HepG2 (cell line): ENCODE measurements around the gene OGFR.

Experiments used
- ARNTL ChIP-seq: sonication (generic); formaldehyde crosslinking; IDR thresholded peaks from 2 replicates; pipeline ENCODE4 v1.4.0; 2020; ENCODE audit warnings: mild to moderate bottlenecking, missing genetic modification reagents
- GTF3A ChIP-seq: sonication (generic); formaldehyde crosslinking; conservative IDR thresholded peaks from 2 replicates; pipeline ENCODE4 v1.4.0; 2020; ENCODE audit warnings: mild to moderate bottlenecking, missing genetic modification reagents
- HNRNPUL1 ChIP-seq: fragments of 200-400 bp; formaldehyde crosslinking; IDR thresholded peaks from 2 replicates; pipeline ENCODE4 v1.6.1; 2017; ENCODE audit warnings: low read depth, mild to moderate bottlenecking, low read length, moderate library complexity
- MAFK ChIP-seq, 2 experiments: IDR thresholded peaks in 1 of 2; conservative IDR thresholded peaks in 1 of 2; 2 replicates each; pipeline ENCODE4 v1.6.1; 2011; ENCODE audit warnings: improper control_type of control experiment in 2 of 2, low read length in 2 of 2
- NONO ChIP-seq, 2 experiments: fragments of 450-650 bp in 1 of 2; sonication (generic) in 1 of 2; formaldehyde crosslinking in 1 of 2; IDR thresholded peaks in 1 of 2; conservative IDR thresholded peaks in 1 of 2; 2 replicates each; pipeline versions ENCODE4 v1.6.1 to v1.8.0; 2017 to 2022; ENCODE audit warnings: mild to moderate bottlenecking in 1 of 2, missing genetic modification reagents in 1 of 2, moderate library complexity in 1 of 2
- ZBTB7A ChIP-seq: sonication (generic); formaldehyde crosslinking; IDR thresholded peaks from 2 replicates; pipeline ENCODE4 v1.8.0; 2022; ENCODE audit warnings: mild to moderate bottlenecking, missing genetic modification reagents
- ZNF160 ChIP-seq: sonication (generic); formaldehyde crosslinking; IDR thresholded peaks from 2 replicates; pipeline ENCODE4 v1.8.0; 2022; ENCODE audit warnings: mild to moderate bottlenecking, inconsistent platforms, missing genetic modification reagents
- ZNF335 ChIP-seq: sonication (generic); formaldehyde crosslinking; IDR thresholded peaks from 2 replicates; pipeline ENCODE4 v1.4.0; 2020; ENCODE audit warnings: missing genetic modification reagents
- ZNF790 ChIP-seq: sonication (generic); formaldehyde crosslinking; IDR thresholded peaks from 2 replicates; pipeline ENCODE4 v1.8.0; 2022; ENCODE audit warnings: missing genetic modification reagents, mild to moderate bottlenecking, borderline replicate concordance
- TF ChIP-seq, protein P1 (sequence below): conservative IDR thresholded peaks from 2 replicates; pipeline ENCODE4 v1.6.1; 2018; ENCODE audit warnings: missing genetic modification reagents
- TF ChIP-seq, protein P2 (sequence below): sonication (generic); formaldehyde crosslinking; IDR thresholded peaks from 2 replicates; pipeline ENCODE4 v1.4.0; 2020; ENCODE audit warnings: mild to moderate bottlenecking, missing genetic modification reagents

DNA sequence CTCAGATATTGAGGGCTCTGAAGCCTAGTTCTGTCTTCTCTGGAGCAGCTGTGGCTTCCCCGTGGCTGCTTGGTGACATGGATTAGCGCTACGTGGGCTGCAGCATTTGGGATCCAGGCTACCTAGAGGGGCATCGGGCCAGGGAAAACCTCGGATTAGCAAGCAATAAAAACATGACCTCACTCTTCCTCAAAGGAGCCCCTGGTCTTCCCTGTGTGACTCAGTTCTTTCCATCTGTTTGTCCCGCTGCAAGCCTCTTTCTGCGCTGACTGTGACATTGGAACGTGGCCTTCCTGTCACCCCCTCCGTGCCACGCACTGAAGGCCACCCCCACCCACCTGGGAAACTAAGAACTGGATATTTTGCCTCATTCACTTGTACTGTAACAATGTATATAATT is 4.8 kb upstream of the OGFR start:
- TF ChIP-seq ZNF160 (no peak), MAFK (conservative IDR thresholded peaks at IDR 0.05 in 1 of 2, IDR thresholded peaks at IDR 0.05 in 1 of 2; ENCODE audit: low read length in 2 of 2) (no peak), ARNTL (CRISPR knock-in tag) (no peak), ZBTB7A (CRISPR knock-in tag) (no peak), ZNF790 (CRISPR knock-in tag) (no peak), GTF3A (no peak), NONO (IDR thresholded peaks at IDR 0.05) (no peak), NONO (CRISPR knock-in tag; conservative IDR thresholded peaks at IDR 0.05) (no peak), ZNF335 (CRISPR knock-in tag) (no peak), HNRNPUL1 (no peak)
- TF ChIP-seq, protein P1, sequence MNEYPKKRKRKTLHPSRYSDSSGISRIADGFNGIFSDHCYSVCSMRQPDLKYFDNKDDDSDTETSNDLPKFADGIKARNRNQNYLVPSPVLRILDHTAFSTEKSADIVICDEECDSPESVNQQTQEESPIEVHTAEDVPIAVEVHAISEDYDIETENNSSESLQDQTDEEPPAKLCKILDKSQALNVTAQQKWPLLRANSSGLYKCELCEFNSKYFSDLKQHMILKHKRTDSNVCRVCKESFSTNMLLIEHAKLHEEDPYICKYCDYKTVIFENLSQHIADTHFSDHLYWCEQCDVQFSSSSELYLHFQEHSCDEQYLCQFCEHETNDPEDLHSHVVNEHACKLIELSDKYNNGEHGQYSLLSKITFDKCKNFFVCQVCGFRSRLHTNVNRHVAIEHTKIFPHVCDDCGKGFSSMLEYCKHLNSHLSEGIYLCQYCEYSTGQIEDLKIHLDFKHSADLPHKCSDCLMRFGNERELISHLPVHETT (CRISPR knock-in tag), result no peak
- TF ChIP-seq, protein P2, sequence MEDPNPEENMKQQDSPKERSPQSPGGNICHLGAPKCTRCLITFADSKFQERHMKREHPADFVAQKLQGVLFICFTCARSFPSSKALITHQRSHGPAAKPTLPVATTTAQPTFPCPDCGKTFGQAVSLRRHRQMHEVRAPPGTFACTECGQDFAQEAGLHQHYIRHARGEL, result no peak
